Right lobe of liver (tissue), 4 donors: ENCODE data around the gene CMTM5.

Experiments used
- POLR2A ChIP-seq: fragments of 450-650 bp; IDR thresholded peaks from one replicate; pipeline ENCODE4 v1.6.1; 2017; ENCODE audit warnings: antibody characterized with exemption, mild to moderate bottlenecking
- TF ChIP-seq, protein P1 (sequence below), 4 donors: fragments of 200-600 bp in 3 of 4; fragments of 450-650 bp in 1 of 4; IDR thresholded peaks; one replicate each; pipeline versions ENCODE4 v1.5.1 to v1.8.0; 2016 to 2022; ENCODE audit warnings: antibody characterized with exemption in 4 of 4, mild to moderate bottlenecking in 2 of 4
- donor health status: DM: no; HTN: no; CAD: no.
- donor health status: DM: no; HTN: no; CAD: no.
- donor health status: DM: no; HTN: yes; CAD: no.

DNA sequence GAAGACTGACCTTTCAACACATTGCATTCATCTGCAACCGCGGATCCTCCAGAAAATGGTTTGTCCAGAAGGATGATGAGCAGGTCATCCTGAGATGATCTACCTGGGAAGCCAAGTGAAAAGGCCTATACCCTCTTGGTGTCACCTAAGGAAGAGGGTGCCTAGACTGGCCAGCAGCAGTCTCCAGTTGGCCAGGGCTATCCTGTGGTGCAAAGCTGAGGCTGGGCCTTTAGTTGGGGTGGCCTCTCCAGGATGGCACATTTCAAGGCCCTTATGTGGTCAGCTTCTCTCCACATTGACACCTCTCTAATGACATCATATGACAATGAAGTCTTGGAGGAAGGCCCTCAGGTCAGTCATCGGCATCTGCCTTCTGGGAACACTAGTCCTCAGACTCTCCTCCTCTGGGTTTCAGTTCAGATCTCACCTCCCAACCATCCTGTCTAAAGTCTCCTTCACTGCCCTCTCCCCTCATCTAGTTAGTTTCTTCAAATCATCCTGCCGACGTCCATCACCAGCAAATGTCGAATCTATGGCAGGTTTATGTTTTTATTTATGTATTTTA lies 20.9 kb upstream of the CMTM5 start:
- TF ChIP-seq, protein P1, sequence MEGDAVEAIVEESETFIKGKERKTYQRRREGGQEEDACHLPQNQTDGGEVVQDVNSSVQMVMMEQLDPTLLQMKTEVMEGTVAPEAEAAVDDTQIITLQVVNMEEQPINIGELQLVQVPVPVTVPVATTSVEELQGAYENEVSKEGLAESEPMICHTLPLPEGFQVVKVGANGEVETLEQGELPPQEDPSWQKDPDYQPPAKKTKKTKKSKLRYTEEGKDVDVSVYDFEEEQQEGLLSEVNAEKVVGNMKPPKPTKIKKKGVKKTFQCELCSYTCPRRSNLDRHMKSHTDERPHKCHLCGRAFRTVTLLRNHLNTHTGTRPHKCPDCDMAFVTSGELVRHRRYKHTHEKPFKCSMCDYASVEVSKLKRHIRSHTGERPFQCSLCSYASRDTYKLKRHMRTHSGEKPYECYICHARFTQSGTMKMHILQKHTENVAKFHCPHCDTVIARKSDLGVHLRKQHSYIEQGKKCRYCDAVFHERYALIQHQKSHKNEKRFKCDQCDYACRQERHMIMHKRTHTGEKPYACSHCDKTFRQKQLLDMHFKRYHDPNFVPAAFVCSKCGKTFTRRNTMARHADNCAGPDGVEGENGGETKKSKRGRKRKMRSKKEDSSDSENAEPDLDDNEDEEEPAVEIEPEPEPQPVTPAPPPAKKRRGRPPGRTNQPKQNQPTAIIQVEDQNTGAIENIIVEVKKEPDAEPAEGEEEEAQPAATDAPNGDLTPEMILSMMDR (IDR thresholded peaks at IDR 0.05): no peak
- no peak for TF ChIP-seq POLR2A
